Measurements from ENCODE around the gene EIF4E3.

GRCh38 chr3:71662056-71662455 lies 63.1 kb downstream of the EIF4E3 start:
- TF ChIP-seq EZH2 (IDR thresholded peaks at IDR 0.05; ENCODE audit: borderline replicate concordance, insufficient read depth, low read depth, low read length, poor library complexity, severe bottlenecking) = no peak
- TF ChIP-seq CTCF (IDR thresholded peaks at IDR 0.05) = no peak

Measured in B cell (primary cell).